Daoy (cell line): ENCODE measurements around the gene PDXP. TPM values are rescaled to one million over a fixed set of nuclear protein-coding genes. Genes with fewer than 3 reads are reported as not detected.
"Not testable (repeated sequence)": the region's sequence is repeated elsewhere in the genome, so short reads cannot be mapped to it uniquely, and the experiment has no call there.

Experiments
- DNase-seq: peaks from one replicate; pipeline ENCODE4 v3.0.0-alpha.2; 2015; ENCODE audit warnings: low read depth
- total RNA-seq: library from RNA; depleted of rRNA; stranded (reverse); fragments of >200 nt; shearing (Covaris generic); gene quantifications from 2 replicates; pipeline ENCODE4 v1.2.3, GENCODE V29; 2014

Gene PDXP
- total RNA-seq, 1 experiment from 2014 or later, result 32.0 TPM

- DNase-seq, result no peak
These were observed 11.2 kb upstream of the PDXP start for GRCh38 chr22:37647317-37647716.

DNA sequence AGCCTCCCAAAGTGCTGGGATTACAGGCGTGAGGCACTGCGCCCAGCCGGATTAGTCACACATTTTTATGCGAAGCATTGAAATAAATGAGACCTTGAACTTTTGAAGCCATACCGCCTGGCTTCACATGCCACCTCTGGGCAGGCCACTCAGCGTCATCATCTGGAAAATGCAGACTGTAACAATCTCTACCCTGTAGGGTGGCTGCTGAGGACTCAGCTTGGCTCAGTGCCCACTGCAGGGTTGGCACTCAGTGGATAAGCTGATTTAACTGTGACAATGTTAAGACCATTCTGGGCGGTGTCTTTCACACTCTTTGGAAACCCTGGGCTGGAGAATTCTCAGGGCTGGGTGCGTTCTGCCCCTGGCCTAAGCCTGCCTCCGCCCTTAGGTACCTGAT is 10.6 kb upstream of the PDXP start:
- peak; percentile 60 for DNase-seq

DNA sequence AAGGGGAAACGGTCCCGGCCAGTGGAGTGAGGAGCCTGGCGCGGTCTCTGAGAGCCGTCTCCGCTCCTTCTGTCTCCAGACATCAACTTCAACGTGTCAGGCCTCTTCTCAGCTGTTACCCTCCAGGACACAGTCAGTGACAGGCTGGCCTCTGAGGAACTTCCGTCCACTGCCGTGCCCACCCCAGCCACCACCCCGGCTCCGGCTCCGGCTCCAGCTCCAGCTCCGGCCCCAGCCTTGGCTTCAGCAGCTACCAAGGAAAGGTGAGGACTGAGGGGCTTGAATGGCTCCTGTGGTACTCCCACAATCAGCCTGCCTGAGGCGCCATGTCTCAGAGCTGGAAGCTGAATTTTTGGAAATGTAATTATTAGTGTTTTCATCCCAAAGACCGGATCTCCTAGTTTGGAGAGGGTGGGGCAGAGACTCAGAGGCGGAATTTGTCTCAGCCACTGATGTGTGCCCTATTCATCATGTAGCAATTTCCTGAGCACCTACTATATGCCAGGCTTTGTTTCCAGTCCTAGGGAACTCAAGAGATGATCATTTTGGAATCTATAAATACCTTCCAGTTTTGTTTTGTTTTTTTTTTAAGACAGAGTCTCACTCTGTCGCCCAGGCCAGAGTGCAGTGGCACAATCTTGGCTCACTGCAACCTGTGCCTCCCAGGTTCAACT is 7.9 kb upstream of the PDXP start:
- no peak for DNase-seq

DNA sequence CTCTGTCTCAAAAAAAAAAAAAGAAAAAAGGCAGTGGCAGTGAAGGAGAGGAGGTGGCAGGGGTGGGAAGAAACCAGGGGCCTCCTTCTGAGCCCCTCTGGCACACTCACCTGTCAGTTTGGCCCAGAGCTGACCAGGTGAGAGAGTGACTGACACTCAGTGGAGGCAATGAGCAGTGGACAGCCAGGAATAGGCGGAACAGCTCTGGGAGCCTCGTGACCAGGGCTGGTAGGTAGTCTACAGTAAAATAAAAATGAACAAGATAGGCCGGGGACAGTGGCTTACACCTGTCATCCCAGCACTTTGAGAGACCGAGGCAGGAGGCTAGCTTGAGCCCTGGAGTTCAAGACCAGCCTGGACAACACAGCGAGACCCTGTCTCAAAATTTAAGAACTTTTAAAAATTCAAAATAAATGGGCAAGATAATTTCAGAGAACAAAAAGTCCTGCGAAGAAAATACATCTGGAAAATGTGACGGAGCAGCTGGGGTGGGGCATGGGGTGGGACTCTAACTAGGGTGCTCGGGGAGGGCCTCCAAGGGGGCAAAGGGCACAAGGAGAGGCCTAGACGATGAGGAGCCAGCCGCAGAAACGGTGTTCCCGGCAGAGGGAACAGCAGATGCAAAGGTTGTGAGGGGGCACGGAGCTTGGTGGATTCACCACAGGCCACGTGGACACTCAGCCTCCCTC is 3.8 kb upstream of the PDXP start:
- no peak for DNase-seq

GRCh38 chr22:37655252-37655563 is 3.3 kb upstream of the PDXP start:
- no peak for DNase-seq

GRCh38 chr22:37656583-37656982 is 1.9 kb upstream of the PDXP start:
- not testable (repeated sequence) for DNase-seq

GRCh38 chr22:37657590-37658132 is 862 bp upstream of the PDXP start:
- DNase-seq, result no peak

DNA sequence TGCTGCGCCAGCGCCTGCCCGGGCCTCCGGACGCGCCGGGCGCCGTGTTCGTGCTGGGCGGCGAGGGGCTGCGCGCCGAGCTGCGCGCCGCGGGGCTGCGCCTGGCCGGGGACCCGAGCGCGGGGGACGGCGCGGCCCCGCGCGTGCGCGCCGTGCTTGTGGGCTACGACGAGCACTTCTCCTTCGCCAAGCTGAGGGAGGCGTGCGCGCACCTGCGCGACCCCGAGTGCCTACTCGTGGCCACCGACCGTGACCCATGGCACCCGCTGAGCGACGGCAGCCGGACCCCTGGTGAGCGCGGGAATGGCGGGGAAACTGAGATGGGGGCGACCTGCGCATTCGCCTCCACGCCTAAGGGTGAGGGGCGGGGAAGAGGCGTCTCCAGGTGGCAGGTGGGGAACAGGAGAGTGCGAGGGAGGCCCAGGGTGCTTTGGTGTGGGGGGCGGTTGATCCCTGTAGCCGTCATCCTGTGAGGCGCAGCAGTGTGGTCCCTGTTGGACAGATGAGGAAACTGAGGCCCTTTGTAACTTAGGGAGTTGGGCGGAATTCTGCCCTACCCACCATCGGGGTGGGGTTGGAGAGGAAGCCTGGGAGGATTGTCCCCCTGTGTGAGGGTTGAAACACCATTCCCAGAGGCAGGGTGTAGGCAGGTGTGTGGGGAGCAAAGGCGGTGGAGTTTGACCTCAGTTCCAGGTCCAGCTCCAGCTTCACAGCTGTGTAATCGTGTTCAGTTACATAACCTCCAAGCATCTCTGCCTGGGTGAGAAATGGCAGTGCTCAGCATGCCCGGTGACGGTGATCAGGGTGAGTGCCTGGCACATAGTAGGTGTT is 758 bp downstream of the PDXP start:
- DNase-seq, result no peak

GRCh38 chr22:37659897-37660708 is 1.6 kb downstream of the PDXP start:
- DNase-seq, result no peak

DNA sequence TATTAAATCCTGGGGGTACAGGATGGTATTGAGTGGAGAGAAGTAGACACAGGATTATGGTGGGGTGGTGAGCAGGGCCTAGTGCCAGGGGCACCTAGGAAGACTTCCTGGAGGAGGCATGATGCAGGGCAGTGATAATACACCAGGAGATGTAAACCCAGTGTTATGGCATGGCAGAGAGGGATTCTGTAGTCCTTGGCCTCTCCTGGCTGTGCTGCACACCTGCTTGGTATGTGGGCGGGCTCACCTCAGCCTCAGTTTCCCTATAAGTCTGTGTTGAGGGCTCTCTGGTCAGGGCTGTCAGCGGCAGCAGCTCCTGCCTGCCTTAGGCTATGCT is 2.2 kb downstream of the PDXP start:
- DNase-seq, result no peak

DNA sequence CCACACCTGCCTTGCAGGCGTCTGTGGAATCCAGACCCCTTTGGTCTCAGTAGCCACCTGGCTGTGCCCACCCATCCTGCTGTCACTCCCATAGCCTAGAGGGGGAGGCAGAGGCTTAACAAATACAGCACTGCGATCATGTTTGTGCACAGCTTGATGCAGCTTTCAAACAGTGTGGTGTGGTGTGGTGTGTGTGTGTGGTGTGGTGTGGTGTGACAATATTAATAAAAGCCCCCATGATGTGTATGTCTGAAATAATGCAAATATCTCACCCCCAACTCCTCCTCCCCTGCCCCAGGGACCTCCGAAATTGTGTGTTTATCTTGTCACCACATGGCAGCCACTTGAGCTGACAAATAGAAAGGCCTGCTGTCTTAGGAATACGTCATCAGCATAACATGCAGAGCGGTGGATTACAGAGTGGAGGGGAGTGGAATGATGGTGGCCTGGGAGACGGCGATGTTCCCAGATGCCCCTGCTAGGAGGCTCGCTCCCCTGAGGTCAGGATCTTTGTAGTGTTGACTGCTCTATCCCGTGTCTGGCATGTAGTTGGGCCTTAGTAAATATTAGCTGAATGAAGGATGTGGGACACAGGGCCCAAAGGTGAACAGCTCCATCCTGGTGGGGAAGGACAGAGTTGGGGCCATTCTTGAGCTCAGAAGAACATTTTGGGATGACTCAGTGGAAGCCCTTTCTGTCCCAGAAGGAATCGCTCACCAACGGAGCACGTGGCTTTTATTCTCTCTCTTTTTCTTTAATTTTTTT is 2.8 kb downstream of the PDXP start:
- peak; percentile 49 for DNase-seq

DNA sequence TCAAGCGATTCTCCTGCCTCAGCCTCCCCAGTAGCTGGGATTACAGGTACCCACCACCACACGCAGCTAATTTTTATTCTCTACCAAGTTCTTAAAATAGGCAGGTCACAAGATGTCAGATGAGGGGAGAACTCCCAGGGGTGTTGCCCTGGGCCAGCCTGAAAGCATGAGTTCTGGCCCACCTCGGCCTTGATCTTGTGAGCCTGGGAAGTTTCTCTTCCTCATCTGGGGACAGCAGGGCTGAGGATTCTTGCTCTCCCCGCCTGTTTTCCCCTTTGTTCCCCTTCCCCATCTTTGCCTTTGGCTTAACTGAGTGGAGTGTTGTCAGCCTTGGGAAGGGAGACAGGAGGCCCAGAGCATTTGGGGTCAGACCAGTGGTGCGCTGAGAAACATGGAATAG is 3.5 kb downstream of the PDXP start:
- DNase-seq, result no peak

- no peak for DNase-seq
These were observed 5.1 kb downstream of the PDXP start for GRCh38 chr22:37663521-37664140.

DNA sequence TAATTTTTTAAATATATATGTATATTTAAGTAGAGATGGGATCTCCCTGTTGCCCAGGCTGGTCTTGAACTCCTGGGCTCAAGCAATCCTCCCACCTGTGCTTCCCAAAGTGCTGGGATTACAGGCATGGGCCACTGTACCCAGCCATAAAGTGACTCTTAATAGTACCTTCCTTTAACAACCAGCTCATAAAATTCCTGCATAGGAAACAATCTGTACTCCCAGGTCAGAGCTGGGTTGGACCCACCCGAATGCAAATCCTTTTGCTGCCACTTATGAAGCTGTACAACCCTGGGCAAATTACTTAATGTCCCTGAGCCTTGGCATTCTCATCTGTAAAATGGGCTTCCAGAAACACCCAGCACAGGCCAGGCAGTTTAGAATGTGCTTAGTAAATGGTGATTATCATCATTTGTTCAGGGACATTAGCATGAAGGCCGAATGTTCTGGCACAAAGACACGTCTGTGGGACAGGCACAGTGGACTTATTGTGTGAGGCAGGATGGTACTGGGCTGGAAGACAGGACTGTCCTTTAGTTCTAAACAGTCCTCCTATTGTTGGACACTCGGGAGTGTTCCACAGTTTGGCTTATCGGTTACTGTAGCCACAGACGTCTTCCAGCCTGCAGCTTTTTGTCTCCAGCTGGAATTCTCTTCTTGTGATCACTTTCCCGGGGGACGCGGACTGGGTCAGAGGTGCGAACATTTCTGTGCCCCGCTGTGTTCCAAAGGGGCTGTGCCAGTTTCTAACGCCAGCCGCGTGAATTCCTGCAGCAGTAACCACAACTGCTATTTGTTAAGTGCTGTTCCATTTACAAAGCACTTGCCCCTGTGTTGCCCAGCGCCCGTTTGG is 6.0 kb downstream of the PDXP start:
- no peak for DNase-seq

GRCh38 chr22:37665487-37665886 is 7.0 kb downstream of the PDXP start:
- no peak for DNase-seq

- DNase-seq, result peak; percentile 29
These were observed 11.1 kb downstream of the PDXP start for GRCh38 chr22:37669586-37669985.

DNA sequence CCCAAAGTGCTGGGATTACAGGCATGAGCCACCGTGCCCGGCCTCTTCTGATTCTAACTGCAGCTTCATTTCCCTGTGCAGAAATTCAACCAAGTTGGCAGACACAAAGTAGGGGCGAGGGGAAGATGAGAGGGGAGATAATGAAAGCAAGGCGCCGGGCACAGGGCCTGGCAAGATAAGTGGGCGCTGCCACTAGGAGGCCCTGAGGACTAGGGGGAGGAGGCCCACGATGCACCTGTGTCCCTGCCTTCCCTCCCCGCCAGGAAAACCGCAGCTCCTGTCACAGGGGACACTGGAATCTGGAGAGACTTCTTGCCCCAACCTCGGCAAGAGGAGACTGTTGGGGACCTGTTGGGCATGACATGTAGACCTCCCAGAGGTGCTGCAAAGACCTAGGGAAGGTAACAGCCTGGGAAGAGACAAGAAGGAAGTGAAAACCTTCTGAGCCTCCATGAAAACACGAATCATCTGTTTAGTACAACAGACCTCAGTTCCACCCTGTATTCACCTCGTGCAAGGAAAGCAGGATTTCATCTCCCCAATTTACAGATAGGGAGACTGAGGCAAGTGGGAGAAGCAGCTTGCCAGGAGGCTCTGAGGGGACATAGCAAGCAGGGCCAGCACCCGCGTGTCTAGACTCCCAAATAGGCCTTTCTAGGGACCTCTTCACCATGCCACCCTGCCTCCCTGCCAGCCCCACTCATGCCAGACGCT is 13.8 kb downstream of the PDXP start:
- DNase-seq, result no peak

GRCh38 chr22:37672920-37673455 is 14.5 kb downstream of the PDXP start:
- DNase-seq, result no peak

DNA sequence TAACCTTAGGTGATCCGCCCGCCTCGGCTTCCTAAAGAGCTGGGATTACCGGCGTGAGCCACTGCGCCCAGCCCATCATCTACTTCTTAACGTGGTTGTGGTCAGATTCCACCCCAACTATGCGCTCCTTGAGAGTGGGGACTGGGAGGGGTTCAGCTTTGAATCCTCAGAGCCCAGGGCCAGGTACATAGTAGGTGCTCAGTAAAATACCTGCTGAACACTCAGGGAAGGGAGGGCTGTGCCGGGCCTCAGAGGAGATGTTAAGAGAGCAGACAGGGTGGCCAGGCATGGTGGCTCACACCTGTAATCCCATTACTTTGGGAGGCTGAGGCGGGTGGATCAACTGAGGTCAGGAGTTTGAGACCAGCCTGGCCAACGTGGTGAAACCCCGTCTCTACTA is 15.7 kb downstream of the PDXP start:
- no peak for DNase-seq
